HCT116 (cell line): ENCODE results near the gene CENPS.

Source experiments
- CEBPB ChIP-seq: IDR thresholded peaks from 2 replicates; pipeline ENCODE4 v1.6.1; 2012; ENCODE audit warnings: low read depth
- CTCF ChIP-seq, 3 experiments: fragments of 200-600 bp in 1 of 3; sonication (generic) in 1 of 3; IDR thresholded peaks in 2 of 3; conservative IDR thresholded peaks in 1 of 3; 2 replicates each; pipeline ENCODE4 v1.5.1; 2012 to 2017; ENCODE audit warnings: low read depth in 2 of 3, low read length in 2 of 3, antibody characterized with exemption in 1 of 3, borderline replicate concordance in 1 of 3, control low read depth in 1 of 3, mild to moderate bottlenecking in 1 of 3, mixed read lengths in 1 of 3, mixed run types in 1 of 3, moderate library complexity in 1 of 3; ENCODE audit not compliant: insufficient read depth in 1 of 3
- EZH2 ChIP-seq: fragments of 200-600 bp; sonication (generic); IDR thresholded peaks from 2 replicates; pipeline ENCODE4 v1.6.1; 2017; ENCODE audit warnings: antibody characterized with exemption, mixed run types
- POLR2A ChIP-seq: IDR thresholded peaks from 2 replicates; pipeline ENCODE4 v1.7.0; 2011; ENCODE audit warnings: borderline replicate concordance; ENCODE audit not compliant: insufficient read depth, insufficient read length; ENCODE audit errors: extremely low read depth
- POLR2AphosphoS5 ChIP-seq: IDR thresholded peaks from 2 replicates; pipeline ENCODE4 v1.6.1; 2011; ENCODE audit warnings: mild to moderate bottlenecking, low read depth, low read length, moderate library complexity

GRCh38 chr1:10467078-10467477 lies 36.8 kb downstream of the CENPS start:
- TF ChIP-seq POLR2A = no peak
- no peak for TF ChIP-seq CTCF (IDR thresholded peaks at IDR 0.05 in 2 of 3, conservative IDR thresholded peaks at IDR 0.05 in 1 of 3; ENCODE audit: borderline replicate concordance in 1 of 3, insufficient read depth in 1 of 3, low read depth in 2 of 3, low read length in 2 of 3)
- TF ChIP-seq POLR2AphosphoS5 = no peak
- TF ChIP-seq CEBPB = no peak
- no peak for TF ChIP-seq EZH2
